HepG2 (cell line): ENCODE data around the gene RGS19. TPM values are rescaled to one million over a fixed set of nuclear protein-coding genes. Genes with fewer than 3 reads are reported as not detected.

ENCODE experiments used
- AGO1 ChIP-seq: fragments of 200-400 bp; formaldehyde crosslinking; IDR thresholded peaks from 2 replicates; pipeline ENCODE4 v1.6.1; 2017; ENCODE audit warnings: mild to moderate bottlenecking, low read depth, low read length, moderate library complexity; ENCODE audit not compliant: poor library complexity, severe bottlenecking
- GABPB1 ChIP-seq: IDR thresholded peaks from 2 replicates; pipeline ENCODE4 v1.6.1; 2016; ENCODE audit warnings: mild to moderate bottlenecking, missing genetic modification reagents, moderate library complexity, missing compliant biosample characterization
- HNRNPL ChIP-seq: fragments of 200-400 bp; formaldehyde crosslinking; IDR thresholded peaks from 2 replicates; pipeline ENCODE4 v1.6.1; 2017; ENCODE audit warnings: mild to moderate bottlenecking, low read depth, low read length
- MAFF ChIP-seq: IDR thresholded peaks from 2 replicates; pipeline ENCODE4 v1.6.1; 2011; ENCODE audit warnings: low read depth, low read length, improper control_type of control experiment
- NFKBIZ ChIP-seq: IDR thresholded peaks from 2 replicates; pipeline ENCODE4 v1.6.1; 2018; ENCODE audit warnings: missing genetic modification reagents, missing compliant biosample characterization
- SAFB2 ChIP-seq: sonication (generic); formaldehyde crosslinking; IDR thresholded peaks from 2 replicates; pipeline ENCODE4 v1.5.1; 2020; ENCODE audit warnings: missing genetic modification reagents, low read depth, mild to moderate bottlenecking, borderline replicate concordance
- THAP11 ChIP-seq: IDR thresholded peaks from 2 replicates; pipeline ENCODE4 v1.6.1; 2016; ENCODE audit warnings: missing biosample characterization, missing genetic modification reagents
- THRA ChIP-seq: sonication (generic); formaldehyde crosslinking; IDR thresholded peaks from 2 replicates; pipeline ENCODE4 v1.4.0; 2020; ENCODE audit warnings: missing genetic modification reagents, borderline replicate concordance
- ZBTB33 ChIP-seq: sonication (generic); formaldehyde crosslinking; IDR thresholded peaks from 2 replicates; pipeline ENCODE4 v1.4.0; 2020; ENCODE audit warnings: missing genetic modification reagents
- ZBTB40 ChIP-seq, 2 experiments: fragments of 450-650 bp in 1 of 2; sonication (generic) in 1 of 2; formaldehyde crosslinking in 1 of 2; IDR thresholded peaks; 2 replicates each; pipeline versions ENCODE4 v1.6.1 to v1.8.0; 2016 to 2022; ENCODE audit warnings: antibody characterized with exemption in 1 of 2, mild to moderate bottlenecking in 1 of 2, missing genetic modification reagents in 1 of 2
- ZNF350 ChIP-seq: sonication (generic); formaldehyde crosslinking; IDR thresholded peaks from 2 replicates; pipeline ENCODE4 v1.4.0; 2020; ENCODE audit warnings: mild to moderate bottlenecking, low read depth, missing genetic modification reagents, borderline replicate concordance
- ZNF678 ChIP-seq: sonication (generic); formaldehyde crosslinking; IDR thresholded peaks from 2 replicates; pipeline ENCODE4 v1.4.0; 2020; ENCODE audit warnings: mild to moderate bottlenecking, missing genetic modification reagents
- ZNF749 ChIP-seq: sonication (generic); formaldehyde crosslinking; IDR thresholded peaks from 2 replicates; pipeline ENCODE4 v1.8.0; 2022; ENCODE audit warnings: mild to moderate bottlenecking, missing genetic modification reagents, moderate library complexity, borderline replicate concordance
- ZSCAN30 ChIP-seq: sonication (generic); formaldehyde crosslinking; IDR thresholded peaks from 2 replicates; pipeline ENCODE4 v1.5.0; 2020; ENCODE audit warnings: mild to moderate bottlenecking, missing genetic modification reagents
- polyA plus RNA-seq, 8 experiments: library from polyadenylated mRNA; depleted of rRNA in 3 of 8; stranded (reverse) in 7 of 8; unstranded in 1 of 8; fragments of >200 nt; fragmentation: Illumina TruSeq in 4 of 8; extraction: Trizol in 4 of 8; gene quantifications; 2 replicates each; pipeline versions ENCODE4 v1.2.1 to v1.2.3, GENCODE V29; 2011 to 2016; ENCODE audit warnings: low read depth in 4 of 8, missing spikeins in 1 of 8, mixed read lengths in 1 of 8; ENCODE audit not compliant: insufficient read depth in 1 of 8
- total RNA-seq, 5 experiments: library from RNA; depleted of rRNA; stranded (reverse); fragments of >200 nt; fragmentation: Illumina TruSeq; extraction: Trizol; gene quantifications; 2 replicates each; pipeline ENCODE4 v1.2.3, GENCODE V29; 2016; ENCODE audit warnings: low read depth in 1 of 5

RGS19 gene
- total and polyA plus RNA-seq, 2 of the 13 experiments (the other 11 are each of a cell fraction or from before 2014, with no cell fraction given) = 10.7 to 11.9 TPM

DNA sequence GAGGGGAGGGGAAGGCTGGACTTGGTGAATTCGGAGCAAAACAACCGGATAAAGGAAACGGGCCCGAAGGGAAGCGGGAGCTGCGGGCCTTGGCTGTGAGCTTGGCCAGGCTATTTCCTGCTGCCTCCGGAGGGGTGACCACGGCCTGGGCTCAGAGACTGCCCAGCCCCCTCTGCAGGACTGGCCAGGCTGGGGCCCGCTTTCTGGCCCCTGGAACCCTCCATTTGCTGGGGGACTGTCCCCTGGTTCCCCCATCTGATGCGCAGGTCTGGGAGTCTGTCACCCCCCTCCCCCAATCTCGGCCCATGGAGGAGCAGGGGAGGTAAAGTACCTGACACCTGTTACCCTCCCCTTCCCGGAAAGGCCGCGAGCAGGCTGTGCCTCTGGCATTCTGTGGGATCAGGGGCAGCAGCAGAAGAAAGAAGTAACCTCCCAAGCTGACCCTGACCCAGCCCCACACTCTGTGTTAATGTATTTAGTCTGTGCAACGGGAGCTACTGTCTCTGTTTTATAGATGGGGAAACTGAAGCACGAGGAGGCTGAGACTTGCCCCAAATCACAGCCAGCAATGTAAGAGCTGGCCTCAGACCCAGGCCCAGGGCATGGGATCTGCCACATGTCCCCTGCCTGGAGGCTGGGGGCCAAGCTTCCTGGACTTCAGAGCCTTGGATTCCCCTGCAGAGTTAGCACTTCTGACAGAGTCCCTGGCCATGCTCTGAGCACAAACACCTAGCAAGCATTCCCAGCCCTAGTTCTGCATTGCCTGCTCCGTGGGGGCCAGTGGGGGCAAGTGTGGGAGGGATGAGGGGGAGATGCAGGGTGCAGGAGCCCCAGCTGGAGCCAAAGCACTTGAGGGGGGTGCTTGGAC is 39.8 kb downstream of the RGS19 start (continued):
- TF ChIP-seq ZBTB40 (IDR thresholded peaks at IDR 0.05) (no peak), ZBTB40 (CRISPR knock-in tag; IDR thresholded peaks at IDR 0.05) (no peak), MAFF (0 out of 2 replicates have a peak, but pooled peaks have one; percentile 7), GABPB1 (CRISPR knock-in tag) (no peak), HNRNPL (peak; percentile 7; the same call in 1 of the 2 replicates), ZNF749 (0 out of 2 replicates have a peak, but pooled peaks have one; percentile 68), ZNF678 (CRISPR knock-in tag) (no peak), THRA (CRISPR knock-in tag) (peak; percentile 32; the same call in 1 of the 2 replicates), NFKBIZ (CRISPR knock-in tag) (no peak), ZNF350 (no peak), ZBTB33 (CRISPR knock-in tag) (peak; percentile 86), ZSCAN30 (CRISPR knock-in tag) (no peak), AGO1 (peak; percentile 20), THAP11 (CRISPR knock-in tag) (0 out of 2 replicates have a peak, but pooled peaks have one; percentile 10), SAFB2 (no peak)
